GM23338 (cell line): ENCODE measurements around the gene PTPRN2.

Source experiments
- EZH2 ChIP-seq: fragments of 200-600 bp; sonication (generic); IDR thresholded peaks from one replicate; pipeline ENCODE4 v1.8.0; 2017; ENCODE audit warnings: antibody characterized with exemption, mild to moderate bottlenecking, low read depth; ENCODE audit not compliant: unreplicated experiment
- EZH2phosphoT487 ChIP-seq: fragments of 200-600 bp; sonication (generic); IDR thresholded peaks from one replicate; pipeline ENCODE4 v1.8.1; 2018; ENCODE audit warnings: antibody characterized with exemption; ENCODE audit not compliant: unreplicated experiment
- JUNB ChIP-seq: IDR thresholded peaks from one replicate; pipeline ENCODE4 v1.6.1; 2016; ENCODE audit warnings: antibody characterized with exemption; ENCODE audit not compliant: unreplicated experiment
- POLR2AphosphoS5 ChIP-seq: IDR thresholded peaks from 2 replicates; pipeline ENCODE4 v1.6.1; 2016; ENCODE audit warnings: antibody characterized with exemption, low read depth
- STAT1 ChIP-seq: IDR thresholded peaks from one replicate; pipeline ENCODE4 v1.6.1; 2016; ENCODE audit warnings: antibody characterized with exemption; ENCODE audit not compliant: unreplicated experiment
- ZNF331 ChIP-seq: fragments of 250-450 bp; sonication (Bioruptor Pico); IDR thresholded peaks from 2 replicates; pipeline ENCODE4 v1.5.0; 2020; ENCODE audit warnings: low read depth, mild to moderate bottlenecking, moderate library complexity
- TF ChIP-seq, protein P1 (sequence below), 2 experiments: fragments of 200-600 bp in 1 of 2; sonication (generic) in 1 of 2; conservative IDR thresholded peaks; 2 replicates each; pipeline versions ENCODE4 v1.5.1 to v1.6.1; 2016 to 2017; ENCODE audit warnings: antibody characterized with exemption in 2 of 2, low read depth in 2 of 2, mild to moderate bottlenecking in 2 of 2, moderate library complexity in 1 of 2
- TF ChIP-seq, protein P2 (sequence below): IDR thresholded peaks from one replicate; pipeline ENCODE4 v1.6.1; 2018; ENCODE audit warnings: antibody characterized with exemption; ENCODE audit not compliant: unreplicated experiment
- TF ChIP-seq, protein P3 (sequence below): fragments of 250-450 bp; sonication (Bioruptor Pico); IDR thresholded peaks from 2 replicates; pipeline ENCODE4 v1.5.0; 2020; ENCODE audit warnings: mild to moderate bottlenecking, moderate library complexity
- TF ChIP-seq, protein P4 (sequence below): IDR thresholded peaks from 2 replicates; pipeline ENCODE4 v1.6.1; 2016; ENCODE audit warnings: antibody characterized with exemption

DNA sequence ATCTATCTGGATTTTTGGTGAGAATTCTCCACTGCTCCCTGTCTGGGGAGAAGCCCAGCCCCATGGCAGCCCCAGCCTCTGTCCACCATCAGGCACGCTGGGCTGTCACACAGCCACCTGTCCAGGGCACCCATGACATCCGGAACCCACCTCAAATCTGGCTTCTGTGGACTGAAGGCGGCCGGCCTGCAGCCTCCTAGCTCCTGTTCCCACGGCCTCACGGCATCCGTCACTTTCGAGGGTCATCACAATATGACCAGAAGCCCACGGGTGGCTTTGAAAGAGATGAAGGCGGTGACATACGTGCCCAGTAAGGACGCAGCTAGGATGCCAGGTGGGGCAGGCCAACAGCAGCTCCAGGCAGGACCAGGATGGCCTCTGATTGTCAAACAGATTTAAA, 140.9 kb downstream of the PTPRN2 start:
- TF ChIP-seq, protein P1, sequence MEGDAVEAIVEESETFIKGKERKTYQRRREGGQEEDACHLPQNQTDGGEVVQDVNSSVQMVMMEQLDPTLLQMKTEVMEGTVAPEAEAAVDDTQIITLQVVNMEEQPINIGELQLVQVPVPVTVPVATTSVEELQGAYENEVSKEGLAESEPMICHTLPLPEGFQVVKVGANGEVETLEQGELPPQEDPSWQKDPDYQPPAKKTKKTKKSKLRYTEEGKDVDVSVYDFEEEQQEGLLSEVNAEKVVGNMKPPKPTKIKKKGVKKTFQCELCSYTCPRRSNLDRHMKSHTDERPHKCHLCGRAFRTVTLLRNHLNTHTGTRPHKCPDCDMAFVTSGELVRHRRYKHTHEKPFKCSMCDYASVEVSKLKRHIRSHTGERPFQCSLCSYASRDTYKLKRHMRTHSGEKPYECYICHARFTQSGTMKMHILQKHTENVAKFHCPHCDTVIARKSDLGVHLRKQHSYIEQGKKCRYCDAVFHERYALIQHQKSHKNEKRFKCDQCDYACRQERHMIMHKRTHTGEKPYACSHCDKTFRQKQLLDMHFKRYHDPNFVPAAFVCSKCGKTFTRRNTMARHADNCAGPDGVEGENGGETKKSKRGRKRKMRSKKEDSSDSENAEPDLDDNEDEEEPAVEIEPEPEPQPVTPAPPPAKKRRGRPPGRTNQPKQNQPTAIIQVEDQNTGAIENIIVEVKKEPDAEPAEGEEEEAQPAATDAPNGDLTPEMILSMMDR (conservative IDR thresholded peaks at IDR 0.05; ENCODE audit: low read depth in 2 of 2), result no peak
- TF ChIP-seq, protein P2, sequence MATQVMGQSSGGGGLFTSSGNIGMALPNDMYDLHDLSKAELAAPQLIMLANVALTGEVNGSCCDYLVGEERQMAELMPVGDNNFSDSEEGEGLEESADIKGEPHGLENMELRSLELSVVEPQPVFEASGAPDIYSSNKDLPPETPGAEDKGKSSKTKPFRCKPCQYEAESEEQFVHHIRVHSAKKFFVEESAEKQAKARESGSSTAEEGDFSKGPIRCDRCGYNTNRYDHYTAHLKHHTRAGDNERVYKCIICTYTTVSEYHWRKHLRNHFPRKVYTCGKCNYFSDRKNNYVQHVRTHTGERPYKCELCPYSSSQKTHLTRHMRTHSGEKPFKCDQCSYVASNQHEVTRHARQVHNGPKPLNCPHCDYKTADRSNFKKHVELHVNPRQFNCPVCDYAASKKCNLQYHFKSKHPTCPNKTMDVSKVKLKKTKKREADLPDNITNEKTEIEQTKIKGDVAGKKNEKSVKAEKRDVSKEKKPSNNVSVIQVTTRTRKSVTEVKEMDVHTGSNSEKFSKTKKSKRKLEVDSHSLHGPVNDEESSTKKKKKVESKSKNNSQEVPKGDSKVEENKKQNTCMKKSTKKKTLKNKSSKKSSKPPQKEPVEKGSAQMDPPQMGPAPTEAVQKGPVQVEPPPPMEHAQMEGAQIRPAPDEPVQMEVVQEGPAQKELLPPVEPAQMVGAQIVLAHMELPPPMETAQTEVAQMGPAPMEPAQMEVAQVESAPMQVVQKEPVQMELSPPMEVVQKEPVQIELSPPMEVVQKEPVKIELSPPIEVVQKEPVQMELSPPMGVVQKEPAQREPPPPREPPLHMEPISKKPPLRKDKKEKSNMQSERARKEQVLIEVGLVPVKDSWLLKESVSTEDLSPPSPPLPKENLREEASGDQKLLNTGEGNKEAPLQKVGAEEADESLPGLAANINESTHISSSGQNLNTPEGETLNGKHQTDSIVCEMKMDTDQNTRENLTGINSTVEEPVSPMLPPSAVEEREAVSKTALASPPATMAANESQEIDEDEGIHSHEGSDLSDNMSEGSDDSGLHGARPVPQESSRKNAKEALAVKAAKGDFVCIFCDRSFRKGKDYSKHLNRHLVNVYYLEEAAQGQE, result no peak
- TF ChIP-seq POLR2AphosphoS5 (no peak), JUNB (no peak), EZH2phosphoT487 (no peak), EZH2 (no peak), STAT1 (no peak), ZNF331 (CRISPR knock-in tag) (no peak)
- TF ChIP-seq, protein P3, sequence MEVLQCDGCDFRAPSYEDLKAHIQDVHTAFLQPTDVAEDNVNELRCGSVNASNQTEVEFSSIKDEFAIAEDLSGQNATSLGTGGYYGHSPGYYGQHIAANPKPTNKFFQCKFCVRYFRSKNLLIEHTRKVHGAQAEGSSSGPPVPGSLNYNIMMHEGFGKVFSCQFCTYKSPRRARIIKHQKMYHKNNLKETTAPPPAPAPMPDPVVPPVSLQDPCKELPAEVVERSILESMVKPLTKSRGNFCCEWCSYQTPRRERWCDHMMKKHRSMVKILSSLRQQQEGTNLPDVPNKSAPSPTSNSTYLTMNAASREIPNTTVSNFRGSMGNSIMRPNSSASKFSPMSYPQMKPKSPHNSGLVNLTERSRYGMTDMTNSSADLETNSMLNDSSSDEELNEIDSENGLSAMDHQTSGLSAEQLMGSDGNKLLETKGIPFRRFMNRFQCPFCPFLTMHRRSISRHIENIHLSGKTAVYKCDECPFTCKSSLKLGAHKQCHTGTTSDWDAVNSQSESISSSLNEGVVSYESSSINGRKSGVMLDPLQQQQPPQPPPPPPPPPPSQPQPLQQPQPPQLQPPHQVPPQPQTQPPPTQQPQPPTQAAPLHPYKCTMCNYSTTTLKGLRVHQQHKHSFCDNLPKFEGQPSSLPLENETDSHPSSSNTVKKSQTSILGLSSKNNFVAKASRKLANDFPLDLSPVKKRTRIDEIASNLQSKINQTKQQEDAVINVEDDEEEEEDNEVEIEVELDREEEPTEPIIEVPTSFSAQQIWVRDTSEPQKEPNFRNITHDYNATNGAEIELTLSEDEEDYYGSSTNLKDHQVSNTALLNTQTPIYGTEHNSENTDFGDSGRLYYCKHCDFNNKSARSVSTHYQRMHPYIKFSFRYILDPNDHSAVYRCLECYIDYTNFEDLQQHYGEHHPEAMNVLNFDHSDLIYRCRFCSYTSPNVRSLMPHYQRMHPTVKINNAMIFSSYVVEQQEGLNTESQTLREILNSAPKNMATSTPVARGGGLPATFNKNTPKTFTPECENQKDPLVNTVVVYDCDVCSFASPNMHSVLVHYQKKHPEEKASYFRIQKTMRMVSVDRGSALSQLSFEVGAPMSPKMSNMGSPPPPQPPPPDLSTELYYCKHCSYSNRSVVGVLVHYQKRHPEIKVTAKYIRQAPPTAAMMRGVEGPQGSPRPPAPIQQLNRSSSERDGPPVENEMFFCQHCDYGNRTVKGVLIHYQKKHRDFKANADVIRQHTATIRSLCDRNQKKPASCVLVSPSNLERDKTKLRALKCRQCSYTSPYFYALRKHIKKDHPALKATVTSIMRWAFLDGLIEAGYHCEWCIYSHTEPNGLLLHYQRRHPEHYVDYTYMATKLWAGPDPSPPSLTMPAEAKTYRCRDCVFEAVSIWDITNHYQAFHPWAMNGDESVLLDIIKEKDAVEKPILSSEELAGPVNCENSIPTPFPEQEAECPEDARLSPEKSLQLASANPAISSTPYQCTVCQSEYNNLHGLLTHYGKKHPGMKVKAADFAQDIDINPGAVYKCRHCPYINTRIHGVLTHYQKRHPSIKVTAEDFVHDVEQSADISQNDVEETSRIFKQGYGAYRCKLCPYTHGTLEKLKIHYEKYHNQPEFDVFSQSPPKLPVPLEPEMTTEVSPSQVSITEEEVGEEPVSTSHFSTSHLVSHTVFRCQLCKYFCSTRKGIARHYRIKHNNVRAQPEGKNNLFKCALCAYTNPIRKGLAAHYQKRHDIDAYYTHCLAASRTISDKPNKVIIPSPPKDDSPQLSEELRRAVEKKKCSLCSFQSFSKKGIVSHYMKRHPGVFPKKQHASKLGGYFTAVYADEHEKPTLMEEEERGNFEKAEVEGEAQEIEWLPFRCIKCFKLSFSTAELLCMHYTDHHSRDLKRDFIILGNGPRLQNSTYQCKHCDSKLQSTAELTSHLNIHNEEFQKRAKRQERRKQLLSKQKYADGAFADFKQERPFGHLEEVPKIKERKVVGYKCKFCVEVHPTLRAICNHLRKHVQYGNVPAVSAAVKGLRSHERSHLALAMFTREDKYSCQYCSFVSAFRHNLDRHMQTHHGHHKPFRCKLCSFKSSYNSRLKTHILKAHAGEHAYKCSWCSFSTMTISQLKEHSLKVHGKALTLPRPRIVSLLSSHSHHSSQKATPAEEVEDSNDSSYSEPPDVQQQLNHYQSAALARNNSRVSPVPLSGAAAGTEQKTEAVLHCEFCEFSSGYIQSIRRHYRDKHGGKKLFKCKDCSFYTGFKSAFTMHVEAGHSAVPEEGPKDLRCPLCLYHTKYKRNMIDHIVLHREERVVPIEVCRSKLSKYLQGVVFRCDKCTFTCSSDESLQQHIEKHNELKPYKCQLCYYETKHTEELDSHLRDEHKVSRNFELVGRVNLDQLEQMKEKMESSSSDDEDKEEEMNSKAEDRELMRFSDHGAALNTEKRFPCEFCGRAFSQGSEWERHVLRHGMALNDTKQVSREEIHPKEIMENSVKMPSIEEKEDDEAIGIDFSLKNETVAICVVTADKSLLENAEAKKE, result no peak
- TF ChIP-seq, protein P4, sequence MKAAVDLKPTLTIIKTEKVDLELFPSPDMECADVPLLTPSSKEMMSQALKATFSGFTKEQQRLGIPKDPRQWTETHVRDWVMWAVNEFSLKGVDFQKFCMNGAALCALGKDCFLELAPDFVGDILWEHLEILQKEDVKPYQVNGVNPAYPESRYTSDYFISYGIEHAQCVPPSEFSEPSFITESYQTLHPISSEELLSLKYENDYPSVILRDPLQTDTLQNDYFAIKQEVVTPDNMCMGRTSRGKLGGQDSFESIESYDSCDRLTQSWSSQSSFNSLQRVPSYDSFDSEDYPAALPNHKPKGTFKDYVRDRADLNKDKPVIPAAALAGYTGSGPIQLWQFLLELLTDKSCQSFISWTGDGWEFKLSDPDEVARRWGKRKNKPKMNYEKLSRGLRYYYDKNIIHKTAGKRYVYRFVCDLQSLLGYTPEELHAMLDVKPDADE, result no peak
